DND-41 (cell line): ENCODE measurements around the gene CDKN1B.

ENCODE experiments used
- ATAC-seq: fragments of 200-7000 bp; cut with Tn5 transposase; 3 replicates; pipeline ENCODE4 v1.9.1; 2021; ENCODE audit warnings: low read depth; ENCODE audit not compliant: insufficient read depth
- DNase-seq: peaks from one replicate; pipeline ENCODE4 v3.0.0-alpha.2; 2020
- H2AFZ ChIP-seq: 2 replicates; pipeline ENCODE4 v1.6.0; 2012; ENCODE audit warnings: low read depth, low read length
- H3K27ac ChIP-seq: 2 replicates; pipeline ENCODE4 v1.5.1; 2012; ENCODE audit warnings: low read length, inconsistent platforms
- H3K27me3 ChIP-seq: fragments of 200-600 bp; sonication (generic); 2 replicates; pipeline ENCODE4 v1.6.0; 2012; ENCODE audit warnings: low read length, mild to moderate bottlenecking, inconsistent platforms; ENCODE audit not compliant: insufficient read depth, poor library complexity
- H3K36me3 ChIP-seq: 2 replicates; pipeline ENCODE4 v1.5.1; 2012; ENCODE audit warnings: low read length, inconsistent platforms; ENCODE audit not compliant: insufficient read depth
- H3K4me1 ChIP-seq: 2 replicates; pipeline ENCODE4 v1.5.1; 2012; ENCODE audit warnings: mild to moderate bottlenecking, low read length; ENCODE audit not compliant: insufficient read depth
- H3K4me2 ChIP-seq: 2 replicates; pipeline ENCODE4 v1.6.0; 2012; ENCODE audit warnings: mild to moderate bottlenecking, moderate library complexity, low read length, inconsistent platforms; ENCODE audit not compliant: insufficient read depth
- H3K4me3 ChIP-seq, 2 experiments: fragments of 200-600 bp in 1 of 2; shearing (Covaris generic) in 1 of 2; 2 replicates each; pipeline ENCODE4 v1.5.1; 2012 to 2016; ENCODE audit warnings: inconsistent platforms in 2 of 2, low read length in 2 of 2, mild to moderate bottlenecking in 2 of 2, low read depth in 1 of 2, moderate library complexity in 1 of 2
- H3K79me2 ChIP-seq: 2 replicates; pipeline ENCODE4 v1.6.0; 2012; ENCODE audit warnings: low read length, inconsistent platforms; ENCODE audit not compliant: insufficient read depth
- H3K9ac ChIP-seq: 2 replicates; pipeline ENCODE4 v1.6.0; 2012; ENCODE audit warnings: low read depth, mild to moderate bottlenecking, inconsistent platforms, low read length, moderate library complexity
- H3K9me3 ChIP-seq: 2 replicates; pipeline ENCODE4 v1.5.1; 2012; ENCODE audit warnings: low read length, moderate library complexity, mild to moderate bottlenecking, inconsistent platforms; ENCODE audit not compliant: insufficient read depth, severe bottlenecking
- H4K20me1 ChIP-seq: 2 replicates; pipeline ENCODE4 v1.6.0; 2012; ENCODE audit warnings: low read length; ENCODE audit not compliant: insufficient read depth
- CTCF ChIP-seq: IDR thresholded peaks from 2 replicates; pipeline ENCODE4 v1.5.1; 2012; ENCODE audit warnings: borderline replicate concordance, low read length, moderate library complexity, mild to moderate bottlenecking; ENCODE audit not compliant: poor library complexity, severe bottlenecking; ENCODE audit errors: extremely low read depth
- EZH2 ChIP-seq: IDR thresholded peaks from 3 replicates; pipeline ENCODE4 v1.6.1; 2012; ENCODE audit warnings: borderline replicate concordance, low read depth, mild to moderate bottlenecking, moderate library complexity, low read length, inconsistent platforms; ENCODE audit not compliant: severe bottlenecking

CDKN1B gene

GRCh38 chr12:12717586-12718380 is 615 bp downstream of the CDKN1B start:
- H3K79me2 ChIP-seq = peaks cover 78% of the 10 kb centered on the region
- H3K9me3 ChIP-seq = no peaks in the 10 kb centered on the region
- peaks cover 28% of the 10 kb centered on the region for H4K20me1 ChIP-seq
- H3K36me3 ChIP-seq = peaks cover 46% of the 10 kb centered on the region
- ATAC-seq (no peak; the same call in 2 of the 3 replicates), DNase-seq (peak; percentile 45)
- no peak for TF ChIP-seq EZH2
- TF ChIP-seq CTCF = no peak
- peaks cover 72% of the 10 kb centered on the region for H3K4me1 ChIP-seq
- no peaks in the 10 kb centered on the region for H3K27me3 ChIP-seq
- H3K9ac ChIP-seq = peak overlapping the region; percentile 100
- no peak overlapping the region for H2AFZ ChIP-seq
- H3K27ac ChIP-seq = peak overlapping the region; percentile 87
- H3K4me2 ChIP-seq = peak overlapping the region; percentile 84
- peak overlapping the region; percentile 82 to 85 for H3K4me3 ChIP-seq

DNA sequence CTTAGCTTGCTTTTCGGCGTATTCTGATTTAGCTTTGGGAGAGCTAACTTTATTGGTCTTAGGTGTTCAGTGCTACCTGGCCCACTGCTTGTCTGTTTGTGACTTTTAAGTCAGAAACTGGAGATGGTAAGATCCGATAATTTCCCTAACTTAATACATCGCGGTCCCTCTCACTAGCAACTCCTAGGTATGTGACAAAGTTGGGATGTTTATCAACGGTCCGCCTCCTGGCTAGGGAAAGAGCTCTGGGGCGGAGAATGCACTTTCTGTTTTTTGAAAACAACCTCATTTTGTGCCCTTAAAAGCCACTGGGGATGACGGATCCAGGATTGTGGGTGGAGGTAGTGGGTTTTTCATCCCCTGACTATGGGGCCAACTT is 1.2 kb downstream of the CDKN1B start:
- Histone ChIP-seq H3K36me3 (peaks cover 46% of the 10 kb centered on the region), H3K4me3 (peak overlapping the region; percentile 82 to 85), H3K27ac (peak overlapping the region; percentile 87), H3K9me3 (no peaks in the 10 kb centered on the region), H3K4me2 (peak overlapping the region; percentile 84), H4K20me1 (peaks cover 28% of the 10 kb centered on the region), H3K79me2 (peaks cover 82% of the 10 kb centered on the region), H2AFZ (no peak overlapping the region), H3K4me1 (peaks cover 70% of the 10 kb centered on the region), H3K27me3 (no peaks in the 10 kb centered on the region), H3K9ac (peak overlapping the region; percentile 100)
- DNase-seq = no peak
- ATAC-seq = no peak
- TF ChIP-seq CTCF (no peak), EZH2 (no peak)

DNA sequence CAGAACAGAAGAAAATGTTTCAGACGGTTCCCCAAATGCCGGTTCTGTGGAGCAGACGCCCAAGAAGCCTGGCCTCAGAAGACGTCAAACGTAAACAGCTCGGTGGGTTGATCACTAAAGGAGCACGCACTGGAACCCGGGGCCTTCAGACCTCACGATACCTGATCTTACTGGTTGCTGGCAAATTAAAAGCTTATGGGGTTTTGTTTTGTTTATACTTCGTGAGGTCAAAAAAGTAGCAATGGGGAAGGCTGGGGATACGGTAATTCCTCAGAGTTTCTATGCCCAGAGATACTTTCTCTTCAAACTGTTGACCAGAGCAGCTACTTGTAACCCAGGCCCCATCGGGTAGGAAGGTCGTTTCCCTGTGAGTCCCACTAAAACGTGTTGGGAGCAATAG is 1.7 kb downstream of the CDKN1B start:
- Histone ChIP-seq H3K4me3 (peak overlapping the region; percentile 82 to 85), H3K36me3 (peaks cover 46% of the 10 kb centered on the region), H2AFZ (no peak overlapping the region), H3K4me1 (peaks cover 66% of the 10 kb centered on the region), H3K9me3 (no peaks in the 10 kb centered on the region), H4K20me1 (peaks cover 28% of the 10 kb centered on the region), H3K27me3 (no peaks in the 10 kb centered on the region), H3K9ac (peak overlapping the region; percentile 100), H3K27ac (peak overlapping the region; percentile 87), H3K4me2 (peak overlapping the region; percentile 84), H3K79me2 (peaks cover 82% of the 10 kb centered on the region)
- DNase-seq = peak; percentile 40
- ATAC-seq = no peak
- TF ChIP-seq CTCF = no peak
- no peak for TF ChIP-seq EZH2
